ENCODE measurements around the gene FGD2.

GRCh38 chr6:36970892-36971842 is 34.3 kb upstream of the FGD2 start:
- TF ChIP-seq CTCF (IDR thresholded peaks at IDR 0.05), result no peak
- no peak for TF ChIP-seq POLR2AphosphoS5 (IDR thresholded peaks at IDR 0.05)
- TF ChIP-seq POLR2A (IDR thresholded peaks at IDR 0.05), result no peak
- TF ChIP-seq EP300 (IDR thresholded peaks at IDR 0.05; ENCODE audit: low read depth), result no peak

Measured in transverse colon (tissue), 4 donors.